Colonic mucosa (tissue), 4 donors: ENCODE data around the gene SCIMP. TPM values are rescaled to one million over a fixed set of nuclear protein-coding genes. Genes with fewer than 3 reads are reported as not detected.

Experiments
- DNase-seq: peaks from one replicate; pipeline ENCODE4 v3.0.0-alpha.2; 2020
- H3K27ac ChIP-seq: fragments of 200-600 bp; one replicate; pipeline ENCODE4 v1.8.0; 2021
- H3K27me3 ChIP-seq: fragments of 200-600 bp; one replicate; pipeline ENCODE4 v1.8.0; 2021
- H3K36me3 ChIP-seq: fragments of 200-600 bp; one replicate; pipeline ENCODE4 v1.8.0; 2021
- H3K4me1 ChIP-seq: fragments of 200-600 bp; one replicate; pipeline ENCODE4 v1.8.0; 2021; ENCODE audit warnings: mild to moderate bottlenecking
- H3K4me3 ChIP-seq: fragments of 200-600 bp; one replicate; pipeline ENCODE4 v1.8.0; 2021
- H3K9ac ChIP-seq, 2 donors: one replicate each; pipeline ENCODE4 v1.7.0; 2013; ENCODE audit warnings: control low read depth in 2 of 2, low read depth in 2 of 2, low read length in 2 of 2
- H3K9me3 ChIP-seq: fragments of 200-600 bp; one replicate; pipeline ENCODE4 v1.8.0; 2021
- CTCF ChIP-seq: fragments of 200-600 bp; IDR thresholded peaks from one replicate; pipeline ENCODE4 v1.8.0; 2022; ENCODE audit warnings: antibody characterized with exemption, mild to moderate bottlenecking
- intact Hi-C: fragments of 100-400 bp; cut with DNase I; formaldehyde crosslinking; loops from one replicate; pipeline ENCODE4 v1.14.1; 2022
- total RNA-seq, 2 donors: library from RNA; stranded (reverse); fragmentation: NEBNext Ultra II Directional in 1 of 2; extraction: Animal tissue kit (Norgen Biotek cat#: 25700) in 1 of 2; gene quantifications; one replicate each; pipeline ENCODE4 v1.2.1, GENCODE V29; 2021
- donor health status: healthy.
- donor health status: DM: no; HTN: no; CAD: no.
- donor health status: DM: no; HTN: no; CAD: no.

The SCIMP gene
- total RNA-seq, 2 donors from 2014 or later = 0.86 to 1.5 TPM

- TF ChIP-seq CTCF = no peak
- Histone ChIP-seq H3K36me3 (no peaks in the 10 kb centered on the region), H3K9me3 (no peaks in the 10 kb centered on the region), H3K27me3 (no peaks in the 10 kb centered on the region), H3K4me3 (no peak overlapping the region), H3K4me1 (no peaks in the 10 kb centered on the region), H3K27ac (no peak overlapping the region), H3K9ac (no peak overlapping the region)
- intact Hi-C loops = no loop called here
- DNase-seq = no peak
These were observed 30.8 kb downstream of the SCIMP start for GRCh38 chr17:5203908-5204294.

DNA sequence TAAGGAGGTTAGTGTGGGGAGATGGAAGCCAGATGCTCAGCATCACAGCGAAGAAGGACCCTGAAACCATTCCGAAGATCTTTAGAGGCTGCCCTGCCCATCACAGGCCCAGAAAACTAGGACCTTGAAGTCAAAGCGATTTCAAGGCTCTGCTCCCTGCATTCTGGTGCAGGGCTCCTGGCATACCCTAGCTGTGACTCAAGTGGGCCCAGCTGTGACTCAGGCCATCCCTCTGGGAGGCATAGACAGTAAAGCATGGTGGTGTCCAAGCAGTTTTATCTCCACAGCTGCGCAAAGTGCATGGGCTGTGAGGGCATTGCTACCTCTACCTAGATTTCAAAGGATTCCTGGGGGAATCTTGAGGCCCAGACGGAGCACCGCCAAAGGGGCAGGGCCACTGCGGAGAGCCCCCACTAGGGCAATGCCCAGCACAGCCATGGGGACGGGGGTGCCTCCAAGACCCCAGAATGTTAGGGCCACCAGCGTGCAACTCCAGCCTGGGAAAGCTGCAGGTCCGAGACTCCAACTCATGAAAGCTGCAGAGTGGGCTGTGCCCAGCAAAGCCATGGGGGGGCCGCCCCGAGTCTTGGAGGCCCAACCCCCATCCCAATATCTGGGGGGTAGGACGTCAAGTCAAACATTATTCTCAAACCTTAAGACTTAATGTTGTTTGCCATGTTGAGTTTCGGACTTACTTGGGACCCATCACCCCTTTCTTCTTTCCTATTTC is 31.3 kb downstream of the SCIMP start:
- Histone ChIP-seq H3K27ac (no peak overlapping the region), H3K4me1 (no peaks in the 10 kb centered on the region), H3K9me3 (no peaks in the 10 kb centered on the region), H3K27me3 (no peaks in the 10 kb centered on the region), H3K4me3 (no peak overlapping the region), H3K36me3 (no peaks in the 10 kb centered on the region), H3K9ac (no peak overlapping the region)
- DNase-seq = no peak
- TF ChIP-seq CTCF = no peak
- intact Hi-C loops = no loop called here

- H3K27me3 ChIP-seq = no peaks in the 10 kb centered on the region
- H3K36me3 ChIP-seq = no peaks in the 10 kb centered on the region
- no peaks in the 10 kb centered on the region for H3K4me1 ChIP-seq
- intact Hi-C loops = no loop called here
- no peak for DNase-seq
- no peak for TF ChIP-seq CTCF
- H3K9ac ChIP-seq = no peak overlapping the region
- H3K27ac ChIP-seq = no peak overlapping the region
- no peak overlapping the region for H3K4me3 ChIP-seq
- H3K9me3 ChIP-seq = no peaks in the 10 kb centered on the region
These were observed 33.6 kb downstream of the SCIMP start for GRCh38 chr17:5201011-5201410.

DNA sequence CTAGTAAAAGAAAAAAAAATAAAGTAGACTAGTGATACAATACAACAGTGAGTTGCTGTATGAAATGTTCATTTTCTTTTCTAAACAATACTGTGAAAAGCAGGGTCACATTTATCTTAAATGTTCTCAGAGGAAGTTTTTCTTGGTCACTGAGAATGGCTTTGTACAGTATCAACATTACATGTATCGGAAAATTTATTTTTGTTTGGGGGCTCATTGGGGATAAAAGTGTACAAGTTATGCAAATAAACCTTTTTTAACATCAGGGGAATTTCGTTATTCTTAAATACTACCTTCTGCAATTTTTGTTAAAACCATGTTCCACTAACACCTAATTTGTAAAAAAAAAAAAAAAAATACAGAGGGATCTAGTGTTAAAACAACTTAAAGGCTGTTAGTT is 34.3 kb downstream of the SCIMP start:
- no peak for TF ChIP-seq CTCF
- H3K27ac ChIP-seq = no peak overlapping the region

GRCh38 chr17:5198472-5198871 is 36.2 kb downstream of the SCIMP start:
- intact Hi-C loops = no loop called here
- no peak overlapping the region for H3K27ac ChIP-seq
- H3K27me3 ChIP-seq = no peaks in the 10 kb centered on the region
- no peak overlapping the region for H3K4me3 ChIP-seq
- TF ChIP-seq CTCF = no peak
- H3K9ac ChIP-seq = no peak overlapping the region
- no peaks in the 10 kb centered on the region for H3K4me1 ChIP-seq
- no peaks in the 10 kb centered on the region for H3K9me3 ChIP-seq
- no peak for DNase-seq
- no peaks in the 10 kb centered on the region for H3K36me3 ChIP-seq

More for the DNA sequence above, 34.3 kb downstream of the SCIMP start:
- intact Hi-C loops = no loop called here
- H3K36me3 ChIP-seq = no peaks in the 10 kb centered on the region
- no peaks in the 10 kb centered on the region for H3K4me1 ChIP-seq
- no peaks in the 10 kb centered on the region for H3K27me3 ChIP-seq
- H3K4me3 ChIP-seq = no peak overlapping the region
- no peak overlapping the region for H3K9ac ChIP-seq
- no peak for DNase-seq
- no peaks in the 10 kb centered on the region for H3K9me3 ChIP-seq
